ES-I3 (cell line): ENCODE data around the gene MORC3.
"Not testable (repeated sequence)": the region's sequence is repeated elsewhere in the genome, so short reads cannot be mapped to it uniquely, and the experiment has no call there.

ENCODE experiments used
- H3K36me3 ChIP-seq: 2 replicates; pipeline ENCODE4 v1.6.1; 2013; ENCODE audit warnings: mild to moderate bottlenecking, low read length, control low read depth, moderate library complexity; ENCODE audit not compliant: insufficient read depth
- H3K4me1 ChIP-seq: 2 replicates; pipeline ENCODE4 v1.6.1; 2013; ENCODE audit warnings: mild to moderate bottlenecking, control low read depth, low read length; ENCODE audit not compliant: insufficient read depth
- H3K9ac ChIP-seq: 2 replicates; pipeline ENCODE4 v1.6.1; 2013; ENCODE audit warnings: low read depth, mild to moderate bottlenecking, low read length, moderate library complexity
- H3K9me3 ChIP-seq: 2 replicates; pipeline ENCODE4 v1.6.1; 2013; ENCODE audit warnings: mild to moderate bottlenecking, low read length, moderate library complexity; ENCODE audit not compliant: control insufficient read depth, insufficient read depth

MORC3 gene

GRCh38 chr21:36319767-36320420 is at the start of gene MORC3:
TSS of gene MORC3 (plus strand) at chr21:36320197. CDS start at chr21:36320265, 68 bp downstream.
- Histone ChIP-seq H3K36me3 (no peaks in the 10 kb centered on the region), H3K9ac (peak within 1 kb of the TSS; percentile 60), H3K4me1 (no peaks in the 10 kb centered on the region), H3K9me3 (no peaks in the 10 kb centered on the region)

DNA sequence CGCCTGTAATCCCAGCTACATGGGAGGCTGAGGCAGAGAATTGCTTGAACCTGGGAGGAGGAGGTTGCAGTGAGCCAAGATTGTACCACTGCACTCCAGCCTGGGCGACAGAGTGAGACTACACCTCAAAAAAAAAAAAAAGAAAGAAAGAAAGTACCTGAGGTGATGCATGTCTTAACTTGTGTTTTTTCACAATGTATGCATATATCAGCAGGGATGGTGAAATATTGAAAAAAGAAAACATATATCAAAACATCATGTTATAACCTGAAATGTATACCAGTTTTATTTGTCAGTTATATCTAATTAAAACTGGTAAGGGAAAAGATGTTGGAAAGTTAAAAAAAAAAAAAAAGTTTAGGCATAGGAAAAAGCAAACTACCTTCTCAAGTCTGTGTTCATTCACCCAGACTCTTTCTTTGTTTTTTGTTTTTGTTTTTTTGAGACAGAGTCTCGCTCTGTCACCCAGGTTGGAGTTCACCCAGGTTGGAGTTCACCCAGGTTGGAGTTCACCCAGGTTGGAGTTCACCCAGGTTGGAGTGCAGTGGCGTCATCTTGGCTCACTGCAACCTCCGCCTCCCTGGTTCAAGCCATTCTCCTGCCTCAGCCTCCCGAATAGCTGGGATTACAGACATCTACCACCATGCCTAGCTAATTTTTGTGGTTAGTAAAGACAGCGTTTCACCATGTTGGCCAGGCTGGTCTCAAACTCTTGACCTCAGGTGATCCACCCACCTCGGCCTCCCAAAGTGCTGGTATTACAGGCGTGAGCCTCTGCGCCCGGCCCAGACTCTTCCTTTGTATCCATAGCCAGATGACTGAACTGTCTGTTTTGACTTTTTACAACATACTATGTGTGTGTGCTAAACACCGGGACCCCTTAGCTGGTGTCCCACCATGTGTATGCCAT is 49.0 kb upstream of the MORC3 start:
- not testable (repeated sequence) for H3K9ac ChIP-seq, H3K9me3 ChIP-seq, H3K36me3 ChIP-seq, H3K4me1 ChIP-seq

GRCh38 chr21:36274128-36274527 is 45.9 kb upstream of the MORC3 start:
- no peak overlapping the region for H3K9ac ChIP-seq
- no peaks in the 10 kb centered on the region; the same call in 1 of the 2 replicates for H3K36me3 ChIP-seq
- no peaks in the 10 kb centered on the region for H3K4me1 ChIP-seq
- H3K9me3 ChIP-seq = no peaks in the 10 kb centered on the region

- Histone ChIP-seq H3K36me3 (no peaks in the 10 kb centered on the region; the same call in 1 of the 2 replicates), H3K9me3 (no peaks in the 10 kb centered on the region), H3K9ac (no peak overlapping the region), H3K4me1 (no peaks in the 10 kb centered on the region)
These were observed 37.3 kb upstream of the MORC3 start for GRCh38 chr21:36282568-36283230.

DNA sequence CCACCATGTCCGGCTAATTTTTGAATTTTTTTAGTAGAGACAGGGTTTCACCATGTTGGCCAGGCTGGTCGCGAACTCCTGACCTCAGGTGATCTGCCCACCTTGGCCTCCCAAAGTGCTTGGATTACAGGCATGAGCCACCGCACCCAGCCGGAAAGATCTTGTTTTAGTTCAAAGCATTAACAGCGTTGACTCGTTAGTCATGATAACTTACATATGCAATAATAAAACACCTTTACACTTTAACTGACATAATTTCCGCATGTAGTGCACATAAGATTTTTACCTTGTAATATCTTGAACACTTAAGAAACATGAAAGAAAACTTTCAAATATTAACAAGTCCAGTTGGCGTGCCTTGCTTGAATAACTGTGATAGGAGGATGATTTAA is 36.8 kb upstream of the MORC3 start:
- H3K9me3 ChIP-seq, H3K4me1 ChIP-seq, H3K9ac ChIP-seq, H3K36me3 ChIP-seq: not testable (repeated sequence)

DNA sequence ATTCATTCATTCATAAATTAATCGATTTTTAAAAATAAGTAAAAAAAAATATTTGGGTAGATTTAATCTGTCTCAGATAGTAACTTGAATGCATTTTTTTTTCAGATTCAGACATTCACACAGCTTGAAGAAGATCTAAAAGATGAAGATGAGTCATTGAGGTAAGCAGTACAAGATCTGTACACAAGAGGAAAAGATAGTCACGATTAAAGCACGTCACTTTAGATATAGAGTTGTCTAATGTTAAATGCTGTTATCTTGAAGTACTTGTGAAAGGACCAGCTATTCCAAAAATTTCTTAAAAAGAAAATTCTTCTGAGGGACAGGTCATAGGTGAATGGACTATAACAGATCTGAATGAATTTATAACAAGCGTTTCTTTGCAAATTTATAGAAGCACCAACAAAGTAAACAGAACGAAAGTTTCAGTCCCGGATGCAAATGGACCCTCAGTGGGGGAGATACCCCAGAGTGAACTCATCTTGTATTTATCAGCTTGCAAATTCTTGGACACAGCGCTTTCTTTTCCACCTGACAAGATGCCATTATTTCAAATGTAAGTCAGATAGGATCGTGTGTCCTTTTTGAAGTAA is 31.2 kb upstream of the MORC3 start:
- Histone ChIP-seq H3K9ac (no peak overlapping the region), H3K4me1 (no peaks in the 10 kb centered on the region), H3K36me3 (peaks cover 8% of the 10 kb centered on the region), H3K9me3 (no peaks in the 10 kb centered on the region)

DNA sequence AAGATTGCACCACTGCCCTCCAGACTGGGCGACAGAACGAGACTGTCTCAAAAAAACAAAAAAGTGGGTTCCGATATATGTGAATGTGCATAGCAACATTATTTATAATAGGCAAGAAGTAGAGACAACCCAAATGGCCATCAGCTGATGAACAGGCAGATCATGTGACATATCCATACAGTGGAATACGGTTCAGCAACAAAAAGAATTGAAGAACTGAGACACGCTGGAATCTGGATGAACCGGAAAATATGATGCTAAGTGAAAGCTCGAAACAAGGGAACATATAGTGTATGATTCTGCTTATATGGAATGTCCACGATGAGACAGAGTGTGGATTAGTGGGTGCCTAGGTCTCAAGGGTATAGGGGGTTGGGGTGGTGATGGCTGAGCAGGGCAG is 28.5 kb upstream of the MORC3 start:
- Histone ChIP-seq H3K9me3 (no peaks in the 10 kb centered on the region), H3K36me3 (peaks cover 8% of the 10 kb centered on the region), H3K4me1 (no peaks in the 10 kb centered on the region), H3K9ac (no peak overlapping the region)

DNA sequence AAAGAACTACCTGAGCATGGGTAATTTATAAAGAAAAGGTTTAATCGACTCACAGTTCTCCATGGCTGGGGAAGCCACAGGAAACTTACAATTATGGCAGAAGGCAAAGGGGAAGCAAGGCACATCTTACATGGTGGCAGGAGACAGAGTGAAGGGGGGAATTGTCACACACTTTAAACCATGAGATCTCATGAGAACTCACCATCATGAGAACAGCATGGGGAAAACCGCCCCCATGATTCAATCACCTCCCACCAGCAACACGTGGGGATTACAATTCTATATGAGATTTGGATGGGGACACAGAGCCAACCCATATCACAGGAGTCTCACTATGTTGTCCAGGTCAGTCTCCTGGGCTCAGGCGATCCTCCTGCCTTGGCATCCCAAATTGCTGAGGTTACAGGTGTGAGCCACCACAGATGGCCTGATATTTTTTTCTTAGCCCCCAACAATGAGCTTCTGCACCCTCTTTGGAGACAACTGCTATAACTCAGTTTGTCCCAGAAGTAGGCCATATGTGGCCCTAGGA is 22.5 kb upstream of the MORC3 start:
- Histone ChIP-seq H3K9me3 (no peaks in the 10 kb centered on the region), H3K36me3 (no peaks in the 10 kb centered on the region), H3K9ac (no peak overlapping the region), H3K4me1 (no peaks in the 10 kb centered on the region)

- H3K9me3 ChIP-seq = no peaks in the 10 kb centered on the region
- H3K4me1 ChIP-seq = no peaks in the 10 kb centered on the region
- H3K9ac ChIP-seq = no peak overlapping the region
- no peaks in the 10 kb centered on the region for H3K36me3 ChIP-seq
These were observed 21.9 kb upstream of the MORC3 start for GRCh38 chr21:36297938-36298572.

DNA sequence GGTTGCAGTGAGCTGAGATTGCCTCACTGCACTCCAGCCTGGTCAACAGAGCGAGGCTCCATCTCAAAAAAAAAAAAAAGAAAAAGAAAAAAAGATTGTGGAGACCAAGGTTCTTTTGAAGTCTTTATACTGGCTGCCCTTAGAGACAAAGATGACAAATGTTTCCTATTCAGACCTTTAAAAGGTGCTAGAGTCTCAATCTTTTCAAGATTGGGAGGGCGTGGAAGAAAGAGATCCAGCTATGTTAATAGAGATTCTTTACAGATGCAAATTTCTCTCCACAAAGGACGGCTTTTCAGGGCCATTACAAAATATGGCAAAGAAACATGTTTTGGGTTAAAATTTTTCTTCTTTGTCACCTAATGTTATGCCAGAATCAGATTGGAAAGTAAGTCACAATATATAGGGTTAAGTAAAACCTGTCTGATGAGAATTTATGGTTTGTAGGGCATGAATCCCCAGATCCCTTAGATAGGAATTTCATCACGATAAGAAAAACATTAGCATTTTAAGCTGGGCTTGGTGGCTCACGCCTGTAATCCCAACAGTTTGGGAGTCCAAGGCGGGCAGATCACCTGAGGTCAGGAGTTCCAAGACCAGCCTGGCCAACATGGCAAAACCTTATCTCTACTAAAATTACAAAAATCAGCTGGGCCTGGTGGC is 13.0 kb upstream of the MORC3 start:
- Histone ChIP-seq H3K9ac (no peak overlapping the region), H3K36me3 (no peaks in the 10 kb centered on the region), H3K9me3 (no peaks in the 10 kb centered on the region), H3K4me1 (no peaks in the 10 kb centered on the region)

DNA sequence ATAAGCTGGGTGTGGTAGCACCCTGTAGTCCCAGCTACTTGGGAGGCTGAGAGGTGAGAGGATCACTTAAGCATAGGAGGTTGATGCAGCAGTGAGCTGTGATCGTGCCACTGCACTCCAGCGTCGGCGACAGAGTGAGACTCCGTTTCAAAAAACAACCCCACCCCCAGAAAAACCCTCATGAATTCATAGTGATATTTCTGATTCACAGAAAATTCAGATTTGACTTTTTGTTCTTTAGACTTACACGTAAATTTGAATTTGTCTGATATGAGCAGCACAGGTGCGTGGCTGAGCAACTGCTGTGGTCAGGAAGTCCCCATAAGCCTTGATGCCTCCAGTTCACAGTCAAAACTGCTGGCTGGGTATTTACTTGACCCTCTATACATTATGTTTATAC is 10.0 kb upstream of the MORC3 start:
- Histone ChIP-seq H3K9ac (no peak overlapping the region), H3K9me3 (no peaks in the 10 kb centered on the region), H3K4me1 (no peaks in the 10 kb centered on the region), H3K36me3 (no peaks in the 10 kb centered on the region)

DNA sequence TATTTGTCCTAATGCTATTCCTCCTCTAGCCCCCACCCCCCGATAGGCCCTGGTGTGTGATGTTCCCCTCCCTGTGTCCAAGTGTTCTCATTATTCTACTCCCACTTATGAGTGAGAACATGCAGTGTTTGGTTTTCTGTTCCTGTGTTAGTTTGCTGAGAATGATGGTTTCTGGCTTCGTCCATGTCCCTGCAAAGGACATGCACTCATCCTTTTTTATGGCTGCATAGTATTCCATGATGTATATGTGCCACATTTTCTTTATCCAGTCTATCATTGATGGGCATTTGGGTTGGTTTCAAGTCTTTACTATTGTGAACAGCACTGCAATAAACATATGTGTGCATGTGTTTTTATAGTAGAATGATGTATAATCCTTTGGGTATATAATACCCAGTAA is 6.6 kb upstream of the MORC3 start:
- not testable (repeated sequence) for H3K9ac ChIP-seq, H3K4me1 ChIP-seq, H3K36me3 ChIP-seq, H3K9me3 ChIP-seq

- H3K9me3 ChIP-seq, H3K4me1 ChIP-seq, H3K36me3 ChIP-seq, H3K9ac ChIP-seq: not testable (repeated sequence)
These were observed 4.0 kb upstream of the MORC3 start for GRCh38 chr21:36316045-36316444.
